ENCODE measurements around the gene TRIOBP. TPM values are rescaled to one million over a fixed set of nuclear protein-coding genes. Genes with fewer than 3 reads are reported as not detected.

TRIOBP gene
- total and polyA plus RNA-seq, 2 of the 13 experiments (the other 11 are each of a cell fraction or from before 2014, with no cell fraction given): 6.1 to 15.4 TPM

- no peak for TF ChIP-seq TRAFD1 (CRISPR knock-in tag; IDR thresholded peaks at IDR 0.05; ENCODE audit: borderline replicate concordance)
- no peak for TF ChIP-seq ZNF10 (CRISPR knock-in tag; IDR thresholded peaks at IDR 0.05; ENCODE audit: borderline replicate concordance, low read depth)
- TF ChIP-seq POGK (CRISPR knock-in tag; conservative IDR thresholded peaks at IDR 0.05): peak; percentile 62
- TF ChIP-seq RARA (CRISPR knock-in tag; IDR thresholded peaks at IDR 0.05): peak; percentile 59
- TF ChIP-seq NR1H2 (CRISPR knock-in tag; IDR thresholded peaks at IDR 0.05; ENCODE audit: borderline replicate concordance, low read depth): no peak
- peak; percentile 47 for TF ChIP-seq SP2 (CRISPR knock-in tag; IDR thresholded peaks at IDR 0.05)
- no peak for TF ChIP-seq DNMT1 (CRISPR knock-in tag; IDR thresholded peaks at IDR 0.05)
- TF ChIP-seq KLF12 (CRISPR knock-in tag; IDR thresholded peaks at IDR 0.05; ENCODE audit: borderline replicate concordance): peak; percentile 73; the same call in 1 of the 2 replicates
- no peak for TF ChIP-seq ZNF713 (CRISPR knock-in tag; IDR thresholded peaks at IDR 0.05)
- 0 out of 2 replicates have a peak, but pooled peaks have one; percentile 71 for TF ChIP-seq AKNA (CRISPR knock-in tag; IDR thresholded peaks at IDR 0.05; ENCODE audit: borderline replicate concordance)
- peak; percentile 91 for TF ChIP-seq HNRNPL (IDR thresholded peaks at IDR 0.05; ENCODE audit: low read depth, low read length)
- TF ChIP-seq ZNF101 (CRISPR knock-in tag; IDR thresholded peaks at IDR 0.05; ENCODE audit: borderline replicate concordance, low read depth): no peak
- peak; percentile 86; the same call in 1 of the 2 replicates for TF ChIP-seq ZNF33B (CRISPR knock-in tag; IDR thresholded peaks at IDR 0.05)
- TF ChIP-seq DMTF1 (CRISPR knock-in tag; IDR thresholded peaks at IDR 0.05): peak; percentile 81; the same call in 1 of the 2 replicates
- peak; percentile 57; the same call in 1 of the 2 replicates for TF ChIP-seq ZNF350 (CRISPR knock-in tag; IDR thresholded peaks at IDR 0.05; ENCODE audit: borderline replicate concordance, low read depth)
- peak; percentile 49; the same call in 1 of the 2 replicates for TF ChIP-seq BCL6 (CRISPR knock-in tag; IDR thresholded peaks at IDR 0.05)
These were observed 108.3 kb downstream of the TRIOBP start (continued) for GRCh38 chr22:37804881-37805809.
